ENCODE results near the gene PLPPR5. TPM values are rescaled to one million over a fixed set of nuclear protein-coding genes. Genes with fewer than 3 reads are reported as not detected.

PLPPR5 gene
- total and polyA plus RNA-seq, 4 experiments from 2014 or later = not detected

DNA sequence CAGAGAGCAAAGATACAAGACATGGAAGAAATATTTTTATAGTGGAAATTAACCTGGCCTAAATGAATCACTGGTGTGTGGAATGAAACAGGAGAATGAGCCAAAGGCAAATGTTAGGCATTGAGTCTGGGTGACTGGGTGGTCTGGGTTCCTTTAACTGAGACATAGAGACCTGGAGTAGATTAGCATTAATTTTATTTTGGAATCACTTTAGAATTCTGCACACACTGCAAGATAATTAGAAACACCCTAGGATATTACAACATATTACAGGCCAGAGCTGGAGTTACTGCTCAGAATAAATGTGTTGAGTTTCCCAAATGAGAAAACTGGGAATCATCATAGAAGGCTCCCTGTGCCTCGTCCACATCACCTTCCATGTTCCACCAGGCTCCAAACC is 85.5 kb downstream of the PLPPR5 start:
- CTCF ChIA-PET (ENCODE audit: partially characterized antibody) = no interaction called here
- DNase-seq = no peak
- H3K27me3 ChIP-seq (ENCODE audit: insufficient read depth, low read length) = no peaks in the 10 kb centered on the region
- POLR2A ChIA-PET (ENCODE audit: partially characterized antibody) = no interaction called here
- no peak overlapping the region for H3K27ac Mint-ChIP-seq
- no peak overlapping the region for H3K4me3 Mint-ChIP-seq
- H3K9me3 Mint-ChIP-seq = no peaks in the 10 kb centered on the region
- H3K4me1 ChIP-seq (ENCODE audit: insufficient read depth, low read length) = no peaks in the 10 kb centered on the region
- H3K27ac ChIP-seq (ENCODE audit: low read depth, low read length) = no peak overlapping the region
- H3K36me3 Mint-ChIP-seq = no peaks in the 10 kb centered on the region
- H3K27me3 Mint-ChIP-seq = no peaks in the 10 kb centered on the region
- intact Hi-C loops (cut with micrococcal nuclease) = no loop called here
- peaks cover 3 to 5% (median 4%) of the 10 kb centered on the region in 4 donors for H3K4me1 Mint-ChIP-seq
- H3K4me3 ChIP-seq (ENCODE audit: low read length in 2 of 2) = no peak overlapping the region
- no peaks in the 10 kb centered on the region for H3K36me3 ChIP-seq (ENCODE audit: insufficient read depth, low read length)
- no peaks in the 10 kb centered on the region for H3K9me3 ChIP-seq (ENCODE audit: control insufficient read depth in 1 of 2, low read length in 2 of 2)

- Histone ChIP-seq H3K4me3 (ENCODE audit: low read length in 2 of 2) (no peak overlapping the region), H3K9me3 (ENCODE audit: control insufficient read depth in 1 of 2, low read length in 2 of 2) (no peaks in the 10 kb centered on the region), H3K4me1 (ENCODE audit: insufficient read depth, low read length) (no peaks in the 10 kb centered on the region), H3K36me3 (ENCODE audit: insufficient read depth, low read length) (no peaks in the 10 kb centered on the region), H3K27me3 (ENCODE audit: insufficient read depth, low read length) (no peaks in the 10 kb centered on the region), H3K27ac (ENCODE audit: low read depth, low read length) (no peak overlapping the region)
- ChIA-PET POLR2A (ENCODE audit: partially characterized antibody) (no interaction called here), CTCF (ENCODE audit: partially characterized antibody) (no interaction called here)
- no peak for DNase-seq
- Mint-ChIP-seq H3K27me3 (no peaks in the 10 kb centered on the region), H3K9me3 (peaks cover 0 to 12% (median under 1%) of the 10 kb centered on the region in 8 donors), H3K36me3 (no peaks in the 10 kb centered on the region), H3K4me1 (peaks cover 0 to 3% (median under 1%) of the 10 kb centered on the region in 4 donors), H3K4me3 (no peak overlapping the region), H3K27ac (no peak overlapping the region)
- intact Hi-C loops (cut with micrococcal nuclease) = no loop called here
These were observed 90.1 kb downstream of the PLPPR5 start for GRCh38 chr1:98914547-98914946.

- H3K4me3 Mint-ChIP-seq = no peak overlapping the region
- POLR2A ChIA-PET (ENCODE audit: partially characterized antibody) = interaction anchor here (0.8 kb wide), 1 partner anchor 39 kb away, joined by 3 read pairs; no protein-coding TSS in a partner anchor
These were observed 93.8 kb downstream of the PLPPR5 start for GRCh38 chr1:98910827-98911226.

DNA sequence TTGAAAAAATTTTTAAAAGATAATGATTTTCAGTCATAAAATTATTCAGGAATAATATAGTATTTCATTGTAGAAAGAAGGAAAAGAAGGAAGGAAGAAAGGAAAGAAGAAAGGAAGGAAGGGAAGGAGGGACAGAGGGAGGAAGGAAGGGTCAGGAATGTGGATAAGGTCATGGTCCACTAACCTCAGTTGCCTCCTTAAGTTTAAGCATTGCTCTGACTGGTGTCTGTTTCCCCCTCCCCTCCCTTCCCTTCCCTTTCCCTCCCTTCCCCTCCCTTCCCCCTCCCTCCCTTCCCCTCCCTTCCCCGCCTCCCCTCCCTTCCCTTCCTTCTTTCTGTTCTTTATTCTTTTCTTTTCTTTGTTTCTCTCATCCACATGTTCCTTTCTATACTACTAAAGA is 95.7 kb downstream of the PLPPR5 start:
- Histone ChIP-seq H3K36me3 (ENCODE audit: insufficient read depth, low read length) (no peaks in the 10 kb centered on the region), H3K4me1 (ENCODE audit: insufficient read depth, low read length) (no peaks in the 10 kb centered on the region), H3K27me3 (ENCODE audit: insufficient read depth, low read length) (no peaks in the 10 kb centered on the region), H3K9me3 (ENCODE audit: control insufficient read depth in 1 of 2, low read length in 2 of 2) (no peaks in the 10 kb centered on the region), H3K27ac (ENCODE audit: low read depth, low read length) (no peak overlapping the region), H3K4me3 (ENCODE audit: low read length in 2 of 2) (no peak overlapping the region)
- intact Hi-C loops (cut with micrococcal nuclease) = no loop called here
- peaks cover 0 to 12% (median under 1%) of the 10 kb centered on the region in 8 donors for H3K9me3 Mint-ChIP-seq
- no peaks in the 10 kb centered on the region for H3K4me1 Mint-ChIP-seq
- POLR2A ChIA-PET (ENCODE audit: partially characterized antibody) = no interaction called here
- H3K27me3 Mint-ChIP-seq = no peaks in the 10 kb centered on the region
- no peak overlapping the region for H3K27ac Mint-ChIP-seq
- no peaks in the 10 kb centered on the region for H3K36me3 Mint-ChIP-seq
- CTCF ChIA-PET (ENCODE audit: partially characterized antibody) = no interaction called here
- DNase-seq = no peak
- H3K4me3 Mint-ChIP-seq = no peak overlapping the region

More at GRCh38 chr1:98910827-98911226, 93.8 kb downstream of the PLPPR5 start:
- H3K36me3 Mint-ChIP-seq = no peaks in the 10 kb centered on the region
- peaks cover 0 to 12% (median under 1%) of the 10 kb centered on the region in 8 donors for H3K9me3 Mint-ChIP-seq
- Histone ChIP-seq H3K36me3 (ENCODE audit: insufficient read depth, low read length) (no peaks in the 10 kb centered on the region), H3K27me3 (ENCODE audit: insufficient read depth, low read length) (no peaks in the 10 kb centered on the region), H3K4me1 (ENCODE audit: insufficient read depth, low read length) (no peaks in the 10 kb centered on the region), H3K27ac (ENCODE audit: low read depth, low read length) (no peak overlapping the region), H3K9me3 (ENCODE audit: control insufficient read depth in 1 of 2, low read length in 2 of 2) (no peaks in the 10 kb centered on the region), H3K4me3 (ENCODE audit: low read length in 2 of 2) (no peak overlapping the region)
- intact Hi-C loops (cut with micrococcal nuclease) = no loop called here
- CTCF ChIA-PET (ENCODE audit: partially characterized antibody) = interaction anchor here (1.2 kb wide), 1 partner anchor 116 kb away, joined by 5 read pairs; no protein-coding TSS in a partner anchor
- no peak overlapping the region for H3K27ac Mint-ChIP-seq
- DNase-seq = no peak
- no peaks in the 10 kb centered on the region for H3K27me3 Mint-ChIP-seq
- H3K4me1 Mint-ChIP-seq = no peaks in the 10 kb centered on the region

DNA sequence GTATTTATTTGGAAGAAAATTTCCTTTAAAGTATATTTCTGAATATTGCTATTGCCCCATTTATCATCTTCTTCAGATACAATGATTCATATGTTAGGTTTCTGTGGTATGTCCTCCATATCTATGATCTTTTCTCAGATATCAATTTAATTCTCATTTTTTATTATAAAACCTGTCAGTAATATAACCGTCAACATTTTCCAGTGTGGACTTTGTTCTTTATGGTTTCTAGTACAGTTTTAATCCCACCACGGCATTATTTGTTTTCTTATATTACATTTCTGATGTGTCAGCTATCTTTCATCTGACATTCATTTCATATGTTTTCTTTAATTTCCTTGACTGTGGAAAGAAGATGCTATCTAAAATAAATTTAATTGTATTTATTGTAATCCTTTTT is 97.9 kb downstream of the PLPPR5 start:
- Mint-ChIP-seq H3K36me3 (no peaks in the 10 kb centered on the region), H3K27ac (no peak overlapping the region), H3K4me3 (no peak overlapping the region), H3K27me3 (no peaks in the 10 kb centered on the region), H3K4me1 (peaks cover 0 to 2% (median 0%) of the 10 kb centered on the region in 4 donors), H3K9me3 (peaks cover 0 to 9% (median under 1%) of the 10 kb centered on the region in 8 donors)
- no peak overlapping the region for H3K27ac ChIP-seq (ENCODE audit: low read depth, low read length)
- ChIA-PET POLR2A (ENCODE audit: partially characterized antibody) (no interaction called here), CTCF (ENCODE audit: partially characterized antibody) (interaction anchor here (1.3 kb wide), 1 partner anchor 72 kb away, joined by 3 read pairs; no protein-coding TSS in a partner anchor)
- no peaks in the 10 kb centered on the region for H3K27me3 ChIP-seq (ENCODE audit: insufficient read depth, low read length)
- no peaks in the 10 kb centered on the region for H3K4me1 ChIP-seq (ENCODE audit: insufficient read depth, low read length)
- DNase-seq = no peak
- intact Hi-C loops (cut with micrococcal nuclease) = no loop called here
- H3K36me3 ChIP-seq (ENCODE audit: insufficient read depth, low read length) = no peaks in the 10 kb centered on the region
- no peak overlapping the region for H3K4me3 ChIP-seq (ENCODE audit: low read length in 2 of 2)
- H3K9me3 ChIP-seq (ENCODE audit: control insufficient read depth in 1 of 2, low read length in 2 of 2) = no peaks in the 10 kb centered on the region

GRCh38 chr1:98906361-98906760 is 98.3 kb downstream of the PLPPR5 start:
- no peak overlapping the region for H3K27ac Mint-ChIP-seq
- Histone ChIP-seq H3K4me3 (ENCODE audit: low read length in 2 of 2) (no peak overlapping the region), H3K27ac (ENCODE audit: low read depth, low read length) (no peak overlapping the region), H3K27me3 (ENCODE audit: insufficient read depth, low read length) (no peaks in the 10 kb centered on the region), H3K9me3 (ENCODE audit: control insufficient read depth in 1 of 2, low read length in 2 of 2) (no peaks in the 10 kb centered on the region), H3K36me3 (ENCODE audit: insufficient read depth, low read length) (no peaks in the 10 kb centered on the region), H3K4me1 (ENCODE audit: insufficient read depth, low read length) (no peaks in the 10 kb centered on the region)
- DNase-seq = no peak
- H3K9me3 Mint-ChIP-seq = peaks cover 0 to 5% (median 0%) of the 10 kb centered on the region in 8 donors
- no peaks in the 10 kb centered on the region for H3K27me3 Mint-ChIP-seq
- intact Hi-C loops (cut with micrococcal nuclease) = no loop called here
- no peaks in the 10 kb centered on the region for H3K36me3 Mint-ChIP-seq
- ChIA-PET POLR2A (ENCODE audit: partially characterized antibody) (no interaction called here), CTCF (ENCODE audit: partially characterized antibody) (interaction anchor here (1.3 kb wide), 1 partner anchor 72 kb away, joined by 3 read pairs; no protein-coding TSS in a partner anchor)
- H3K4me1 Mint-ChIP-seq = peaks cover 0 to 2% (median 0%) of the 10 kb centered on the region in 4 donors
- H3K4me3 Mint-ChIP-seq = no peak overlapping the region

- H3K27ac ChIP-seq (ENCODE audit: low read depth, low read length) = no peak overlapping the region
- Mint-ChIP-seq H3K36me3 (no peaks in the 10 kb centered on the region), H3K27me3 (no peaks in the 10 kb centered on the region), H3K4me1 (peaks cover 0 to 2% (median 0%) of the 10 kb centered on the region in 4 donors), H3K27ac (no peak overlapping the region), H3K4me3 (no peak overlapping the region), H3K9me3 (peaks cover 0 to 5% (median 0%) of the 10 kb centered on the region in 8 donors)
- ChIA-PET CTCF (ENCODE audit: partially characterized antibody) (no interaction called here), POLR2A (ENCODE audit: partially characterized antibody) (no interaction called here)
- DNase-seq = no peak
- no peaks in the 10 kb centered on the region for H3K36me3 ChIP-seq (ENCODE audit: insufficient read depth, low read length)
- intact Hi-C loops (cut with micrococcal nuclease) = no loop called here
- no peak overlapping the region for H3K4me3 ChIP-seq (ENCODE audit: low read length in 2 of 2)
- H3K27me3 ChIP-seq (ENCODE audit: insufficient read depth, low read length) = no peaks in the 10 kb centered on the region
- no peaks in the 10 kb centered on the region for H3K9me3 ChIP-seq (ENCODE audit: control insufficient read depth in 1 of 2, low read length in 2 of 2)
- H3K4me1 ChIP-seq (ENCODE audit: insufficient read depth, low read length) = no peaks in the 10 kb centered on the region
These were observed 100.0 kb downstream of the PLPPR5 start for GRCh38 chr1:98904684-98905083.

DNA sequence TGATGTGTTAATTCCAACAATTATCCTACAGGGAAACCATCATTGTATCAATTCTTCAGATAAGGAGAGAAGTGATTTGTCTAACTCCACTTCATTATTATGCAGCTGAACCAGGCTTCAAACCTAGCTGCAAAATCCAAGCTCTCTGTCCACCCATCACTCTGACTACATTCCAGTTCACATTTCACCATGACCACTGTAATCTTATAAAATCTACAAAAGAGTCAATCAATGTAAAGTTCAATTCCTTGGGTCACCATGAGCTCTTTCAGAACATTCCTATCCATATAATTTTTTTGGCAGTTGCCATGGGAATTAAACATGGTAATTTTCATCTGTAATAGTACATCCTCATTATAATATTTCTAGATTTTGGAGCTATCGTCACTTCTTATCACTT is 100.9 kb downstream of the PLPPR5 start:
- no peaks in the 10 kb centered on the region for H3K4me1 ChIP-seq (ENCODE audit: insufficient read depth, low read length)
- H3K27ac ChIP-seq (ENCODE audit: low read depth, low read length) = no peak overlapping the region
- H3K9me3 ChIP-seq (ENCODE audit: control insufficient read depth in 1 of 2, low read length in 2 of 2) = no peaks in the 10 kb centered on the region
- no peaks in the 10 kb centered on the region for H3K27me3 Mint-ChIP-seq
- peaks cover 0 to 5% (median 0%) of the 10 kb centered on the region in 8 donors for H3K9me3 Mint-ChIP-seq
- H3K27me3 ChIP-seq (ENCODE audit: insufficient read depth, low read length) = no peaks in the 10 kb centered on the region
- ChIA-PET CTCF (ENCODE audit: partially characterized antibody) (no interaction called here), POLR2A (ENCODE audit: partially characterized antibody) (no interaction called here)
- H3K4me1 Mint-ChIP-seq = peaks cover 0 to 2% (median 0%) of the 10 kb centered on the region in 4 donors
- intact Hi-C loops (cut with micrococcal nuclease) = no loop called here
- no peaks in the 10 kb centered on the region for H3K36me3 Mint-ChIP-seq
- no peaks in the 10 kb centered on the region for H3K36me3 ChIP-seq (ENCODE audit: insufficient read depth, low read length)
- no peak overlapping the region for H3K27ac Mint-ChIP-seq
- DNase-seq = no peak
- no peak overlapping the region for H3K4me3 Mint-ChIP-seq
- H3K4me3 ChIP-seq (ENCODE audit: low read length in 2 of 2) = no peak overlapping the region

Data from CD4-positive, alpha-beta memory T cell (primary cell).